ENCODE results near the gene CD84. TPM values are rescaled to one million over a fixed set of nuclear protein-coding genes. Genes with fewer than 3 reads are reported as not detected.

CD84 gene
- total RNA-seq, 4 donors from 2014 or later: 2.4 to 12.0 (median 6.2) TPM

- H3K9me3 ChIP-seq: peaks cover 0 to 12% (median 0%) of the 10 kb centered on the region in 4 donors
- H3K36me3 ChIP-seq: no peaks in the 10 kb centered on the region
- H3K27ac ChIP-seq: no peak overlapping the region
- 48% methylated on average over 2 of the region's 2 CpGs for WGBS, 2 donors
- no peak overlapping the region for H3K4me3 ChIP-seq
- no peak for DNase-seq (ENCODE audit: low spot score in 2 of 2)
- no peaks in the 10 kb centered on the region for H3K4me1 ChIP-seq
- no peak for TF ChIP-seq EP300 (IDR thresholded peaks at IDR 0.05)
- no peak for TF ChIP-seq POLR2A (IDR thresholded peaks at IDR 0.05)
- TF ChIP-seq CTCF (IDR thresholded peaks at IDR 0.05): no peak
- H3K27me3 ChIP-seq: peaks cover 0 to 3% of the 10 kb centered on the region in 2 donors
These were observed 29.2 kb upstream of the CD84 start for GRCh38 chr1:160608514-160608913.

GRCh38 chr1:160608057-160608456, 28.8 kb upstream of the CD84 start:
- Histone ChIP-seq H3K9me3 (peaks cover 0 to 12% (median 0%) of the 10 kb centered on the region in 4 donors), H3K27ac (no peak overlapping the region), H3K4me3 (no peak overlapping the region), H3K4me1 (no peaks in the 10 kb centered on the region), H3K36me3 (no peaks in the 10 kb centered on the region), H3K27me3 (no peaks in the 10 kb centered on the region)
- DNase-seq (ENCODE audit: low spot score in 2 of 2): no peak
- TF ChIP-seq POLR2A (IDR thresholded peaks at IDR 0.05): no peak
- no peak for TF ChIP-seq EP300 (IDR thresholded peaks at IDR 0.05)
- TF ChIP-seq CTCF (IDR thresholded peaks at IDR 0.05): no peak
- 70 to 79% methylated on average over 6 of the region's 6 CpGs for WGBS, 2 donors

- DNase-seq (ENCODE audit: low spot score in 2 of 2): no peak
- Histone ChIP-seq H3K27me3 (no peaks in the 10 kb centered on the region), H3K4me1 (no peaks in the 10 kb centered on the region), H3K36me3 (no peaks in the 10 kb centered on the region), H3K27ac (no peak overlapping the region), H3K4me3 (no peak overlapping the region), H3K9me3 (peaks cover 0 to 15% (median 0%) of the 10 kb centered on the region in 4 donors)
- WGBS, 2 donors: 80 to 100% methylated on average over 1 of the region's 1 CpG
- TF ChIP-seq POLR2A (IDR thresholded peaks at IDR 0.05) (no peak), EP300 (IDR thresholded peaks at IDR 0.05) (no peak), CTCF (IDR thresholded peaks at IDR 0.05) (no peak)
These were observed 28.4 kb upstream of the CD84 start for GRCh38 chr1:160607672-160608032.

GRCh38 chr1:160607011-160607671, 27.8 kb upstream of the CD84 start:
- no peaks in the 10 kb centered on the region for H3K4me1 ChIP-seq
- H3K36me3 ChIP-seq: no peaks in the 10 kb centered on the region
- H3K4me3 ChIP-seq: no peak overlapping the region
- H3K27ac ChIP-seq: no peak overlapping the region
- H3K9me3 ChIP-seq: peaks cover 0 to 20% (median 0%) of the 10 kb centered on the region in 4 donors
- no peaks in the 10 kb centered on the region for H3K27me3 ChIP-seq
- DNase-seq (ENCODE audit: low spot score in 2 of 2): peak in 1 of 2 donors; percentile 36
- no peak for TF ChIP-seq POLR2A (IDR thresholded peaks at IDR 0.05)
- peak; percentile 31 to 60 (median 47) for TF ChIP-seq CTCF (IDR thresholded peaks at IDR 0.05)
- WGBS, 2 donors: 37 to 41% methylated on average over 3 of the region's 3 CpGs

- no peaks in the 10 kb centered on the region for H3K36me3 ChIP-seq
- H3K4me1 ChIP-seq: no peaks in the 10 kb centered on the region
- no peaks in the 10 kb centered on the region for H3K27me3 ChIP-seq
- 67 to 71% methylated on average over 1 of the region's 1 CpG for WGBS, 2 donors
- H3K4me3 ChIP-seq: no peak overlapping the region
- DNase-seq (ENCODE audit: low spot score in 2 of 2): no peak
- H3K9me3 ChIP-seq: peaks cover 0 to 25% (median 0%) of the 10 kb centered on the region in 4 donors
- H3K27ac ChIP-seq: no peak overlapping the region
- TF ChIP-seq CTCF (IDR thresholded peaks at IDR 0.05) (no peak), POLR2A (IDR thresholded peaks at IDR 0.05) (no peak), EP300 (IDR thresholded peaks at IDR 0.05) (no peak)
These were observed 27.3 kb upstream of the CD84 start for GRCh38 chr1:160606611-160607010.
